HG02642 (cell line): ENCODE measurements around the gene SCNN1A.

Experiments
- ATAC-seq: cut with Tn5 transposase; IDR thresholded peaks from one replicate; pipeline ENCODE4 v1.9.1; 2021; ENCODE audit warnings: mild to moderate bottlenecking; ENCODE audit not compliant: unreplicated experiment, poor library complexity

The SCNN1A gene

GRCh38 chr12:6301721-6302120 is 73.6 kb downstream of the SCNN1A start:
- no peak for ATAC-seq

GRCh38 chr12:6297170-6297569 is 78.2 kb downstream of the SCNN1A start:
- ATAC-seq: no peak
